GOT3 (cell line): ENCODE measurements around the gene NEURL4.

ENCODE experiments used
- DNase-seq: peaks from one replicate; lab custom pipeline; 2025; ENCODE audit warnings: mixed read lengths; lab: John Stamatoyannopoulos, UW

NEURL4 gene

DNA sequence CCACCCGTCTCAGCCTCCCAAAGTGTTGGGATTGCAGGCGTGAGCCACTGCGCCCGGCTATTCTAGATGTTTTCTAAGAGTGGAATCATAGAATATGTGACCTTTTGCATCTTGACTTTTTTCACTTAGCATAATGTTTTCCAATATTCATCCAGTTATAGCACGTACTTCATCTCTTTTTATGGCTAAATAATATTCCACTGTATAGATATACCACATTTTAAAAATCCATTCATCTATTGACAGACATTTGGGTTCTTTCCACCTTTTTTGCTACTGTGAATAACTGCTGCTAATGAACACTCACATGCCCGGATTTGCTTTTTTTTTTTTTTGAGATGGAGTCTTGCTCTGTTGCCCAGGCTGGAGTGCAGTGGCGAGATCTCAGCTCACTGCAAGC lies 25.0 kb downstream of the NEURL4 start:
- no peak for DNase-seq

GRCh38 chr17:7296189-7296861 lies 32.8 kb downstream of the NEURL4 start:
- DNase-seq = peak; percentile 58

- DNase-seq = no peak
Measured at GRCh38 chr17:7295230-7296180, 33.6 kb downstream of the NEURL4 start.

- DNase-seq = no peak
Measured at GRCh38 chr17:7294614-7295153, 34.5 kb downstream of the NEURL4 start, which contains the start of gene YBX2. Gene YBX2 (minus strand): TSS chr17:7294639. CDS start chr17:7294500, 139 bp downstream.

- no peak for DNase-seq
Measured at GRCh38 chr17:7293816-7294613, 35.1 kb downstream of the NEURL4 start.

GRCh38 chr17:7293159-7293558 lies 36.0 kb downstream of the NEURL4 start:
- no peak for DNase-seq

GRCh38 chr17:7292729-7293128 lies 36.4 kb downstream of the NEURL4 start:
- DNase-seq = no peak

DNA sequence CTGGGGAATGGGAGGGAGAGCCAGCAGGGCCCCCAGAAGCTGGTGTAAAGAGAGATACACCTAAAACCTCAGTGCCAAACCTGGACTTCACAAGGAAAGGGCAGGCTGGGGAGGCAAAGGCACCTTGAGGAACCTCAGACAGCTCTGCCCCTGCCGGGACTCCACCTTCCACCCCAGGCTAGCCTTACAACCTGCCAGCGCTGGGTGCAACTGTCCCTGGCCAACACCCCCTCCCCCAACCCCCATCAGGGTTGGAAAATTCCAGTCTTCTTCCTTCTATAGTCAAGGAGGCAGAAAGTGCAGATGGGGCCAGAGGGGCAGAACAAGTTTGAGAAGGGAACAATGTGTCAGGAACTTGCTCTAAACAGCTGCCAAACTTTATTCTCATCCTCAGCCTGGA lies 36.9 kb downstream of the NEURL4 start:
- no peak for DNase-seq

GRCh38 chr17:7290685-7291084 lies 38.5 kb downstream of the NEURL4 start:
- no peak for DNase-seq

DNA sequence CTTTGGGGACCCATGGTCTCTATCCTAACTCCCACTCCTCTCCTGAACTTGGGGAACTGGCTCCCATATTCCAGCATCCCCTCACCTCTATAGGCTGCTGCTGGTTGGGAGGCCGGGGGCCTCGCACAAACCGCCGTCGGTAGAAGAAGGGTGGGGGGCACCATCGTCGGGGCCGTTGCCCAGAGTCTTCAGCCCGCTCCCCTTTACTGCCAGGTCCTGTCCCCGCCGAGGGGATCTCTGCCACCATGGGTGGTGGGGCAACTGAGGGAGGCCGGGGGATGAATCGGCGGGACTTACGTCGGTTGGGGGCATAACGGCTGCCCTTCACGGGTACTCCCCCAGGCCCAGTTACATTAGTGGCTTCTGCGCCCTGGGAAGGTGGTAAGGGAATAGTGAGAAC lies 39.0 kb downstream of the NEURL4 start:
- no peak for DNase-seq

DNA sequence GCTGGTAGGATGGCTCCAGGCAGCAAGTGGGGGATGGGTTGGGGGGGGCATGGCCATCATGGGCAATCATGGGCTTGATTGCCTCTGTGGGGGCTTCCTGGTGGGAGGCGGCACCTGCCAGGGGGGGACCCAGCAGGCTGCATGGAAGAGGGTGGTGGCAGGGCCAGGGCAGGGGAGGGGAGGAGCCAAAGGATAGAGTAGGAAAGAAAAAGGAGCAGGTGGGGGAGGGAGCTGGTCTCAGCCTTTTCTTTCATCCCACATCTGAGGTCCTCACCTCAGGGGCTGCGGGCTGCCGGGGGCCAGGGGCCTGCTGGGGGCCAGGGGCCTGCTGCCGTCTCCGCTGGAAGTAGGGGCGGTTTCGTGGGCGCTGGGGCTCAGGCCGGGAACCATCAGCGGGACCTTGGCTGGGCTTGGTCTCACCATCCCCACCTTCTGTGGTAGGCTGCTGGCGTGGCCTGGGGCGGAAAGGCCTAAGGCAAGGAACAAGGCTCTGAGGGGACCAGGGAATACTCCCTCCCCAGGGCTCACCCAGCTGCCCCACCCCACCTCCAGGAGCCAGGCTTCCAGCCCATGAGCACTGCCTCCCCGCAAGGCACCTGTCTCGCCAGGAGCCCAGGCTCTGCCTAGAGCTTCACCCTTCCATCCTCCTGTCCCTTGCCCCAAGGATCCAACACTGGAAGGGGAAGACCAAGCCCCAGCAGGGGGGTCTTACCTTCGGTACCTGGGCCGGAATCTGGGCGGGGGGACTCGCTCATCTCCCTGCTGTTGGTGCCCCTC lies 39.7 kb downstream of the NEURL4 start:
- DNase-seq = no peak

DNA sequence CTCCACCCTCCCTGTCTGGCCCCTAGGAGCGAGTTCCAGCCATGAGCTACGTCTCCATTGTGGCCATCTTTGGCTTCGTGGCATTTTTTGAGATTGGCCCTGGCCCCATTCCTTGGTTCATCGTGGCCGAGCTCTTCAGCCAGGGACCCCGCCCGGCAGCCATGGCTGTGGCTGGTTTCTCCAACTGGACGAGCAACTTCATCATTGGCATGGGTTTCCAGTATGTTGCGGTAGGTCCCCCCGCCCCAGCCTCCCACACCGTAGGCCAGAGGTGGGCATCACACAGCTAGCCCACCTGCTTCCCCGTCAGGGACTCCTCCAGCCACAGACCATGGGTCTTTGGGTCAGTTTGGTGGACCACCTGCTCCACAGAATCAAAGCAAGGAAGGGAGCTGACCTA lies 43.5 kb downstream of the NEURL4 start:
- DNase-seq = no peak

DNA sequence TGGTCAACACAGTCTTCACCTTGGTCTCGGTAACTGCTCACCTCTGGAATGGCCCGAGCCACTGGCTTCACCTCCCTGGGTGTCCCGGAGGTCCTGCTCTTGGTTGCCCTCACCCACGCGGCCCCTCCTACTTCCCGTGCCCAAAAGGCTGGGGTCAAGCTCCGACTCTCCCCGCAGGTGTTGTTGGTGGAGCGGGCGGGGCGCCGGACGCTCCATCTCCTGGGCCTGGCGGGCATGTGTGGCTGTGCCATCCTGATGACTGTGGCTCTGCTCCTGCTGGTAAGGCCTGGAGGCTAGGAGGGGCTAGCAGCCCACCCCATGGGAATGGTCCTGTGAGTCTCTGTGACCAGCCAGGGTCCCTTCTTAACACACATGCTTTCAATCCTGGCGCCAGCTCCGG lies 44.2 kb downstream of the NEURL4 start:
- DNase-seq = no peak

DNA sequence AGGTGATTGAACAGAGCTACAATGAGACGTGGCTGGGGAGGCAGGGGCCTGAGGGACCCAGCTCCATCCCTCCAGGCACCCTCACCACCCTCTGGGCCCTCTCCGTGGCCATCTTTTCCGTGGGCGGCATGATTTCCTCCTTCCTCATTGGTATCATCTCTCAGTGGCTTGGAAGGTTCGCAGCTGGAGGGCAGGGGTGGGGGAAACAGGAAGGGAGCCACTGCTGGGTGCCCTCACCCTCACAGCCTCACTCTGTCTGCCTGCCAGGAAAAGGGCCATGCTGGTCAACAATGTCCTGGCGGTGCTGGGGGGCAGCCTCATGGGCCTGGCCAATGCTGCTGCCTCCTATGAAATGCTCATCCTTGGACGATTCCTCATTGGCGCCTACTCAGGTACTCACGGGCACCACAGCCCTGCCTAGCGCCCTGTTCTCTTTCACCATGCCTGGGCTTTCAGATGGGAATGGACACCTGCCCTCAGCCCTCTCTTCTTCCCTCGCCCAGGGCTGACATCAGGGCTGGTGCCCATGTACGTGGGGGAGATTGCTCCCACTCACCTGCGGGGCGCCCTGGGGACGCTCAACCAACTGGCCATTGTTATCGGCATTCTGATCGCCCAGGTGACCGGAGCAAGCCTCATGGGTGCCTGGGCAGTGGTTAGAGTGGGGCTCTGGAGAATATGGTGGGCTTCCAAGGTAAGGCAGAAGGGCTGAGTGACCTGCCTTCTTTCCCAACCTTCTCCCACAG lies 45.5 kb downstream of the NEURL4 start:
- no peak for DNase-seq

DNA sequence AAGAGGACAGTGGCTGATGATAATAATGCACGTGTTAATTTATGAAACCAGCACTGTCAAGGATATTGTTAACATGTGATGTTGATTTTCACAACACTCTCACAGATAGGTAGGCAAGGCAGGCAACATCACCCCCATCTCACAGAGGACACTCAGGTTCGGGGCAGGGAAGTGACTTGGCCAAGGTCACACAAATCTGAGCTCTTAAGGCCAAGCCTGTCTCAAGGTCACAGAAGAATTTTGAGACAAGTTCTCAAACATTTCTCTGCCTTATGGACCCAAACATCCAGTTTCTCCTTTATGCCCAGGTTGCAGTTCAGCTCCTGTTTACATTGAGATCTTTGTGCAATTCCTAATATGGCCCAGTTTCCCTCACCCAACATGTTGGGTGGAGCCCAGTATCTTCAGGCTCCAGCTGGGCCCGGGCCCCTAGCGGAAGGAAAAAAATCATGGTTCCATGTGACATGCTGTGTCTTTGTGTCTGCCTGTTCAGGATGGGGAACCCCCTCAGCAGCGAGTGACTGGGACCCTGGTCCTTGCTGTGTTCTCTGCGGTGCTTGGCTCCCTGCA lies 46.3 kb downstream of the NEURL4 start:
- DNase-seq = no peak

- no peak for DNase-seq
Measured at GRCh38 chr17:7281953-7282751, 47.0 kb downstream of the NEURL4 start.

DNA sequence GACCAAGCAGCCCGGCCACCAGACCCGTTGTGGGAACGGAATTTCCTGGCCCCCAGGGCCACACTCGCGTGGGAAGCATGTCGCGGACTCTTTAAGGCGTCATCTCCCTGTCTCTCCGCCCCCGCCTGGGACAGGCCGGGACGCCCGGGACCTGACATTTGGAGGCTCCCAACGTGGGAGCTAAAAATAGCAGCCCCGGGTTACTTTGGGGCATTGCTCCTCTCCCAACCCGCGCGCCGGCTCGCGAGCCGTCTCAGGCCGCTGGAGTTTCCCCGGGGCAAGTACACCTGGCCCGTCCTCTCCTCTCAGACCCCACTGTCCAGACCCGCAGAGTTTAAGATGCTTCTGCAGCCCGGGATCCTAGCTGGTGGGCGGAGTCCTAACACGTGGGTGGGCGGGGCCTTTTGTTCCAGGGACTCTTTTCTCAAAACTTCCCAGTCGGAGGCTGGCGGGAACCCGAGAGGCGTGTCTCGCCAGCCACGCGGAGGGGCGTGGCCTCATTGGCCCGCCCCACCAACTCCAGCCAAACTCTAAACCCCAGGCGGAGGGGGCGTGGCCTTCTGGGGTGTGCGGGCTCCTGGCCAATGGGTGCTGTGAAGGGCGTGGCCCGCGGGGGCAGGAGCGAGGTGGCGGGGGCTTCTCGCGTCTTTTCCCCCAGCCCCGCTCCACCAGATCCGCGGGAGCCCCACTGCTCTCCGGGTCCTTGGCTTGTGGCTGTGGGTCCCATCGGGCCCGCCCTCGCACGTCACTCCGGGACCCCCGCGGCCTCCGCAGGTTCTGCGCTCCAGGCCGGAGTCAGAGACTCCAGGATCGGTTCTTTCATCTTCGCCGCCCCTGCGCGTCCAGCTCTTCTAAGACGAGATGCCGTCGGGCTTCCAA lies 47.8 kb downstream of the NEURL4 start, which contains the start of gene SLC2A4:
Gene SLC2A4 (plus strand): TSS at position 645 of the 879 bp plus-strand sequence. CDS start 217 bp downstream, at position 862.
- DNase-seq = peak; percentile 65

DNA sequence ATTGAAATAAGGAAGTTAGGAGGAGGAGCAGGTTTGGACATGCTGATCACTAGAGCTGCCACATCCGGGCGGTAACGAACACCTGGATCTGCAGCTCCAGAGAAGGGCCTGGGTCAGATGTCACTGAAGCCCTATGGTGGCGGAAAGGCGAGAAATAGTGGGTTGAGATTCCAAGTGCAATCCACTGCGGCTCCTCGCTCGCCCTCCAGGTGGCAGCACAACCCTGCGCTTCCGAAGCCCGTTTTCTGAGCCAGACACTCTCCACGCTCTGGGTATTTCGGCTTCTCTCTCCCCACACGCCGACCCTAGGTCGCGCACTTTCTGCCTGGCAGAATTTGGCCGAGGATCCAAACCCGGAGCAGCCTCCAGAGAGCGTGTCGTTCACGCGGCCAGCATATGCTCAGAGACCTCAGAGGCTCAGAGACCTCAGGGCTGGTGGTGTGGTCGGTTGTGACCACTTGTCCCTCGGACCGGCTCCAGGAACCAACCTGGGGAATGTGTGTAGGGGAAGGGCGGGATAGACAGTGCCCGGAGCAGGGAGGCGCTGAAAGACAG lies 48.5 kb downstream of the NEURL4 start:
- peak; percentile 53 for DNase-seq
